ACHN (cell line): ENCODE measurements around the gene PDLIM4.

Experiments used
- DNase-seq: peaks from one replicate; pipeline ENCODE4 v3.0.0-alpha.2; 2015
- in situ Hi-C: cut with HindIII; loops from 2 replicates; pipeline ENCODE4 v1.10.0; 2017; ENCODE audit warnings: low sequenced_read_pairs, low pct_ligation_motif_present, low pct_unique_long_range_greater_than_20kb

Gene PDLIM4

DNA sequence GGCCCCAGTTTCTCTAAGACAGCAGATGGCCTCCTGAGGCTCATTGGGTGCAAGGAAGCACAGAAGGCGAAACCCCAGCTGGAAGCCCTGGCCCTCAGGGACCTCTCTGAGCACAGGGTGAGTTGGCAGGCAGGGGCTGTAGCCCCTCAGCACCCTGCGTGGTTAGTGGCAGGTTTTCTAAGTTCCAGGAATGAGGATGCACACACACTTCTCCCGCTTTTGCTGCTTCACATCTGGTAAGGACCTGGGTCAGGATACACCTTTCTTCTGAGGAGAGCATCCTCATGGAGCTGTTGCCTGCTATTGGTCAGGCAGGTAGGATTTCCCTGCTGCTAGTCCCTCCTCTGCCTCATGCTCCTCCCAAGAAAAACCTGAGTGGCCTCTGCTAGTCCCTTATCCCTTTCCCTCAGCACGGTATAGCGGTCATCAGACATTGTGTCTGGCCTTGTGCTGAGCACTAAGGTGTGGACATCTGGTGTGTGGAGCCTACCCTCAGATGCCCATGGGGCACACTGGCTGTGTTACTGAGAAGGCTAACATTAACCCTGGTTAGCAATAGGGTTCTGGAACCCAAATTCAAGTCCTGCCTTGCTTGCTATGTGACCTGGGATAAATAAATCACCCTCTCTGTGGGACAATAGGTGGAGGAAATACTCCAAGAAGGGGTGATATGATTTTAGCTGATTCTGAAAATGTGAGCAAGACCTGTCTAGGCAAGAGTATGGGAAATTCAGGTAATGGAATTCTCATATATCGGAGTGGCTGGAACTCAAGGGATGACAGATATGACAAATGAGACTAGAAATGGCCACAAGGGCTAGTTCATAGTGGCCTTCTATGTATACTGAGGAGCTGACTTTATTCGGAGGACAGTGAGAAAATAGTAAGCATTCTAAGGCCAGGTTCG is 38.3 kb downstream of the PDLIM4 start:
- no peak for DNase-seq
- in situ Hi-C loops = no loop called here

DNA sequence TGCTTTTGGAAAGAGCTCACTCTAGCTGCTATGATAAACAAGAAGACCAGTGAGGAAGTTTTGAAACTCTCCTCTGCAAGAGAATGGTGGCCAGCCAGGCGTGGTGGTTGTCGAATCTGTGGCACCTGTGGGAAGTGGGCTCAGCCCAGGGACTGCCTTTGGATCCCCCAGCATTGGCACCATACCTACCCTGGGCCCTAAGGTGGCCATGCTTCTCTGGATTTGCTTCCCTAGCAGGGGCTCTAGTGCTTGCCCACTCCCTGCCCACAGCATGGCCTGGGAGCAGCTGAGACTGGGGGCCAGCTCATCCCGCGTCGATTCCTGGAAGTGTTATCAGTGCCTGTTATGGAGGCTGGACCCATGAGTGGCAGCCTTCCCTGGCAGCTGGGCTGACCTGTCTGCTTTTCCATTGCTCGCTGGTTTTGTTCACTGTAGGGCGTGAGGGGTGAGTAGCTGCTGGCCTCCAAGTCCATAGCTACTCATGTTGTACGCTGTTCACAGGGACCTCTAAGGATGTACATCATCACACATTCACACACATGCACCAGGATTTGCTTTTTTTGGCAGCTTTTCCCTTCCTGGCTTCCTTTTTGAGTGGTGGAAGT is 39.0 kb downstream of the PDLIM4 start:
- DNase-seq = no peak
- in situ Hi-C loops = no loop called here

DNA sequence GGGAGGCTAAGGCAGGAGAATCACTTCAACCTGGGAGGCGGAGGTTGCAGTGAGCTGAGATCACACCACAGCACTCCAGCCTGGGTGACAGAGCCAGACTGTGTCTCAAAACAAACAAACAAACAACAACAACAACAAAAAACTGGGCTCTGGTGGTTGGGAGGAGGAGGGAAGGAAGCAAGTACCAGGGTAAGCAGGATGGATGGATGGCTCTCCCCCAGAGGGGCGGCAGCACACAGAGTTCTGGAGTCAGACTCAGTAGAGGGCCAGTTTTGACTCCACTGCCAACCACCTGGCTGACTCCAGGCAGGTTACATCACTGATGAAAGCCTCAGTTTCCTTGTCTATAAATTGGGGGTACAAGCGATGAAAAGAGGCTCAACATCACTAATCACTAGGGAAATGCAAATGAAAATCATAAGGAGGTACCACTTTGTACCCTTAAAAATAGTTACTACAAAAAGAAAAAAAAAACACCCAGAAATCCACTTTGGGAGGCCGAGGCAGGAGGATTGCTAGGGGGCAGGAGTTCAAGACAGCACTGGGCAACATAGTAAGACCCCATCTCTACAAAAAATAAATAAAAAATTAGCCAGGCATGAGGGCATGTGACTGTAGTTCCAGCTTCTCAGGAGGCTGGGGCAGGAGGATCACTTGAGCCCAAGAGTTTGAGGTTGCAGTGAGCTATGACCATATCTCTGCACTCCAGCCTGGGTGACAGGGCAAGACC is 39.9 kb downstream of the PDLIM4 start:
- in situ Hi-C loops = no loop called here
- DNase-seq = no peak

DNA sequence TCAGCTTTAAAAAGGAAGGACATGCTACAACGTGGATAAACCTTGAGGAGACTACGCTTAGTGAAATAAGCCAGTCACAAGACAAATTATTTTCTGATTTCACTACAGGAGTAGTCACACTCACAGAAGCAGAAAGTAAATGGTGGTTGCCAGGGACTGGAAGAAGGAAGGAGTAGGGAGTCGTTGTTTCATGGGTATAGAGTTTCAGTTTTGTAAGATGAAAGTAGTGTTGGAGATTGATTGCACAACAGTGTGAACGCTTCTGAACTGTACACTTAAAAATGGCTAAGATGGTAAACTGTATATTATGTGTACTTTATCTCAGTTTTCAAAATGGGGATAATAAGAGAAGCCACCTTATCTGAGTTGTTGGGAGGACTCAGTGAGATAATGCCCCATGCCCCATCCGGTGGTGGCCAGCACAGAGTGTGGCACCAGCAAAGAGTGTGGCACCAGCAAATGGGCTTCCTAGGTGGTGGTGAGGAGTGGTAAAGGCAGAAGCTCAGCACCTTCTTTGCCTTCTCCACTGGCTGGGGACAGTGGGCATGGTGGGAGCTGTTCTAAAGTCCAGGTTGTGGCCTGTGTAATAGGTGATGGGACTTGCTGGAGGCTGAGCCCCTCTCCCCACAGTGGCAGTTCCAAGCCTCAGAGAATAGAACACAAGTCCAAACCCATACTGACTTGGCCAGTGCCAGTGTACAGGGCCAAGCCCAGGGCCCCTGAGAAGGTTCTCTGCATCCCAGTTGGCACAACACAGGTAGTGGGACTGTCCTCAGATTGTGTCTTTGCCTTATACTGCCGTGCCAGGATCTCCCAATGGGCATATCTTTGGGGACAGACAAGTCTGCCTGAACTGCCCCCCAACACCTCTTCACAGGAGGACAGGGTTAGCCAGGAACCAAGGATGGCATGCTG is 41.1 kb downstream of the PDLIM4 start:
- in situ Hi-C loops = no loop called here
- DNase-seq = no peak

DNA sequence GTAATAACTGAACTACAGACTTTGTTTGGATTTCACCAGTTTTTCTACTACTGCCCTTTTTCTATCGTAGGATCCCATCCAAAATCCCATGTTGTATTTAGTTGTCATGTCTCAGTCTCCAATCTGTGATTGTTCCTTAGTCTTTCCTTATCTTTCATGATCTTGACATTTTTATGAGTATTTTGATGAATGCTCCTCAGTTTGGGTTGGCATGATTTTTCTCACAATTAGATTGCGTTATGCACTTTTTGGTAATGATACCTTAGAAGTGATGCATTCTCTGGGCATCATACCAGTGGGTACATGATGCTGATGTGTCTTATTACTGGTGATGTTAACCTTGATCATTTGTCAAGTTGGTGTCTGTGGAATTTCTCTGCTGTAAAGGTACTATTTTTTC is 42.4 kb downstream of the PDLIM4 start:
- in situ Hi-C loops = no loop called here
- no peak for DNase-seq

DNA sequence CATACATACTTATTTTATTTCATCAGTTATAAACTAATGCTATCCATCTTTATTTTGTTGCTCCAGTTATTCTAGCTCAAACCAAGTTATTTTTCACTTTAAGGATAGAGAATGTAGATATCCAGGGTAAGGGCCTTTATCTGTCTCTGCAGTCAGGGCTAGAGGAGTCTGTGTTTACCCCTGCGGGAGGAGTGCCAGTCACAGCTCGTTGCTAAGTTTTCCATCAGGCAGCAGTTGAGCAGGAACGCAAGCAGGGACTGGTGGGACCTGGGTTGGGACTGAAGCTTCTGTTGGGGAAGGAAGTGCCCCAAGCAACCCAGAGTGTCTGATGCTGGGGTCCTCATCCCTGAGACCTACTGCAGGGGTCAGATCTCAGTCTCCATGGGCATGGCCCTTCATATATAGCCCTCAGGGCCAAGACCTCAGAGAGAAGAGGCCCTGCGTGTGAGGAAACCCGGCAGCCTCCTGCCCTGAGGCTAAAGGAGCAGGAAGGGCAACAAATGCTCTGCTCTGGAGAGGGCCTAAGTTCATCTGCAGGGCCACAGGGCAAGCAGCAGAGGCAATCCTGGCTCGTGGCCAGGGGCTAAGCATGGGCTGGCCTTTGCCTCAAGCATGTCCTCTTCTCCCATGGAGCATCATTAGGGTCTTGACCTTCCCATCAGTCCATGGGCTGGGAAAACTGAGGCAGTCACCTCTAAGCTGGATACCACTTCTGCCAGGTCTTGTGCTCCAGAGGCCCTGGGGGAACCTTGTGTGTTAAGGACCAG is 43.3 kb downstream of the PDLIM4 start:
- in situ Hi-C loops = no loop called here
- no peak for DNase-seq

DNA sequence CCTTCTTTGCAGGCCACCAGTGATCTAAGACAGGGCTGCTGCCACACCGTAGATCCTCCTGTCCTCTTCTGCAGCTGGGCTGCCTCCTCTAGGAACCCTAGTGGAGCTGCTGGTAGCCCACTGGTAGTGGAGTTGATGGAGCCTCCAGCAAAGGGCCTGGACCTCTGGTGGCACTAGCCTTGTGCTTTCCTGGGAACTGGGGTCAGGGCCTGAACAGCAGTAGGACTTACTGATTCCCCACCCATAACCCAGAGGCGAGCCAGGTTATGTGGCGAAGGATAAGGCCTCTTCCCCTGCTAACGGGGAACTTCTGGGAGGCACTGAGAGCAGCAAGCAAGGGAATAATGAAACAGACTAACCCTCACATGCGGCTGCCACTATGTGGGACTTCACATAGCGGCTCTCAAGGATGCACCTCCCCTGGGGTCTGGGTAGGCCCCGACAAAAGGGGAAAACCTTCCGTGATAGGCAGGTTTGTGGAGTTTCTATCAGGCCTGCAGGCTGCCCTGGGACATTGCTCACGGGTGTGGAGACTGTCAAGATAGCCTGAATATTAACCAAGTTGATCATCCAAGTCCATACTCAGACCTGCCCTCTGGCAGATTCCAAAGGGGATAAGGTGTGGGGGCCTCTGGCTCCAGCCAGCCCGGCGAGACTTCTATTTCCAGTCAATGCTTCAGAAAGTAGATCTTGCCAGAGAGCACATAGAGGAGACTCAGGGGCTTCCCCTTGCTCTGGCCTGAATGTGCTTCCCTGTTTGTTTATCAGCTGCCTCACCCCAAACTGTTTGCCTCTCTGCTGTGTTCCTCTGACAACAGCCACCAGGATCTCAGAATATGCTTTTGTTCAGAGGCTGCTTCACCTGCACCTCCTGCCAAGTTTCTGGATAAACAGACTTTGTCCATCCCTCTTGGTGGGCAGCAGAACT is 44.1 kb downstream of the PDLIM4 start:
- in situ Hi-C loops = no loop called here
- DNase-seq = no peak

DNA sequence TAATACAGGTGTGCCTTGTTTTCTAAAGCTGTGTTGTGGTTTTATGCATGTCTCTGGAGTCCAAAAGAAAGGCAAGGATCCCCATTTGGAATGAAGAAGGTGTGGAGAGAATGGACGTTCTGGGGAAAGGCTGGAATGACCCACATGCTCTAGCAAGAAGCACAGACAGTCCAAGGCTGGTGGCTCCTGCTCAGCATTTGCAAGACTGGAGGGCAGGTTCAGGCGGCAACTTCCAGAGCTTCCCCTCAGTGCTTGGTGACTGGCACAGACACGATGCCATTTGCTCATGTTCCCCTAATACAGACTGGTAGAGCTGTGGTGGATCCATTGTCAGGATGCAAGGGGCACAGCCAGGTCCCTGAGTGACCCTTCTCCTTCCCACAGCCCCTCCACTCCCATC is 44.9 kb downstream of the PDLIM4 start:
- DNase-seq = no peak
- in situ Hi-C loops = no loop called here

DNA sequence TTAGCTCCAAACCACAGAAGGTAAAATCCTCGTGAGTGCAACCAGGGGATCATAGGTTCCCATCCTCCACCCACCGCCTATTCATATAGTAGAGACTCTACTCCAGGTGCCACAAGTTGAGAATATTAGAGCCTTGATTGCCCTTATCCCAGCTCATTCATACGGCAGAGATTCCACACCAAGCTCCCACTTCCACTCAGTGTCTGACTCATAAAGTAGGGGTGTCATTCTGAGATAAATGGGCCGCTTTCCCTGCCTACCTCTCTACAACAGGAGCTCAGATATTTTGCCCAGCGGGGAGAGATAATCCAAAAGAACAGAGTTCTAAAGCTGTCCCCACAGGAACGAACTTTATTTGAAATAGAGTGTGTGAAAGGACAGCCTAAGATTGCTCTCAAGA is 46.1 kb downstream of the PDLIM4 start:
- DNase-seq = no peak
- in situ Hi-C loops = no loop called here

DNA sequence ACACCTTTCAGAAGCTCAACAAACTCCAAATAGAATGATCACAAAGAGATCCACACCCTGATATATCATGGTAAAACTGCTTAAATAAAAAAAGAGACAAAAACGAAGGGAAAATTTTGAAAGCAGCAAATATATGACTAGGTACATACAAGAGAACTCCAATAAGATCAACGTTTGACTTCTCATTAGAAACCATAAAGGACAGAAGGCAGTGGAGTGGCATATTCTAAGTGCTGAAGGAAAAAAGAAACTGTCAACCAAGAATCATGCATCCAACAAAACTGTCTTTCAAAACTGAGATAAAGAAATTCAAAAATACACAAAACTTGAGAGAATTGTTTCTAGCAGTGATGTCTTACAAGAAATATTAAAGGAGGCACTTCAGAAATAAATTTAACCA is 47.9 kb downstream of the PDLIM4 start:
- in situ Hi-C loops = no loop called here
- no peak for DNase-seq

DNA sequence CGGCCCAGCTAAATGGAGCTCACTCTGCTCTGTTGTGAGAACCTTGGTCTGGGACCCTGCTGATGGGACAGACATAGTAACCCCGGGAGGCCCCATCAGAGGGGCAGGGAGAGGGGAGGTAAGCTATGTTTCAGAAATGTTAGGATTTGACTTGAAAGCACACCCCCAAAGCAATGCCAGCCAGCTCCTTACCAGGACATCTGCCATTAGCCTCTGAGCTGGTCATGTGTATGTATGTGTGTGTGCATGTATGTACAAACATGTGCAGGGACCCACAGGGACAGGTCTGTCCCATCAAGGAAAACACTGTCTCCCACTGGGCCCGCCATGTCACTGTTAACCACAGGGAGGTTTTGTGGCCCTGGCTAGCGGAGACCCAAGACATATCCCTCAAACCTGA is 51.2 kb downstream of the PDLIM4 start:
- in situ Hi-C loops = no loop called here
- DNase-seq = no peak

DNA sequence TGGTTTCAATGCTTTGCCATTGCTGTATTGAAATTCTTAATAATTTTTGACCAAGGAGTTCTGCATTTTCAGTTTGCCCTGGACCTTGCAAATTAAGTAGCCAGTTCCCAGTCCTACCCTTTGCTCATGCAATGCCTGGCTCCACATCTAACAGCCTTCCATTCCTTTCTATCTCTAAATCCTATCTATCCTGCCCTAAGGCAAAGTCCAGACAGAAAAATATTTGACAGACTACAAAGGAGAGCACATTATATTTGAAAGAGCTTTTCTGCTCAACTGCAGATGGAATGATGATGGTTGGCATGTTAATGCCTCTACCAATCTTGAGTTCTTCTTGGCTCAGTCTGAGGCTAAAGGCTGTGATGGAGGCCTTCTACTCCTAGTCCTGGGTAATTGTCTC is 52.2 kb downstream of the PDLIM4 start:
- DNase-seq = no peak
- in situ Hi-C loops = no loop called here

DNA sequence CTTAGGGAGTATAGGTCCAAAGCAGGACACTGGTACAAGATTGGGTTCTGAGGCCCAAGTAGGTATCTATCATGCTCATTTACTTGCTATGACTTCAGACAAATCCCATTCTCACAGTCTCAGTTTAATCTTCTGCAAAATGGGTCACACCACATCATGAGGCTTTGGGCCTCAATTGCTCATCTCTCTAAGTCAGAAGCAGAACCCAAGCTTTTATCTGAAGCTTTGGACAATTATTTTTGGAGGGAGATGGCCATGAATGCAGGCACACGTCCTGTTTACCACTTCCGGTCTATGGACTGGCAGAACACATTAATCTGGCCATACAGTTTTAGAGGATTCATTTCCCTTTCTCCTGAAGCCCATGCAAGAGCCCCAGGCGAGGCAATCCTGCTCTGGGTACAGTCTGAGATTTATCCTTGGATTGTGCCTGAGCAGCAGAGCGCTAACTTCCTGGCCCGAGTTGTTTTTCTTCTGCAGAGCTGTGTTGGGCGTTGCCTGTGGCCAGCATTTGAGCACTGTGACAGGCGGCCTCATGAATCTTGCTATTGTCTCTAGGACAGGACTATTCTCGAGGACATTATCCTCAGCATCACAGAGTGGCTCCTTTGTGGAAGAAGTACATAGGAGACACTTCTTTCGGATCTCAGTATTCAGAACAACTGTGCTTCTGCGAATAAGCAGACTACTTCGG is 52.8 kb downstream of the PDLIM4 start:
- no peak for DNase-seq
- in situ Hi-C loops = no loop called here

DNA sequence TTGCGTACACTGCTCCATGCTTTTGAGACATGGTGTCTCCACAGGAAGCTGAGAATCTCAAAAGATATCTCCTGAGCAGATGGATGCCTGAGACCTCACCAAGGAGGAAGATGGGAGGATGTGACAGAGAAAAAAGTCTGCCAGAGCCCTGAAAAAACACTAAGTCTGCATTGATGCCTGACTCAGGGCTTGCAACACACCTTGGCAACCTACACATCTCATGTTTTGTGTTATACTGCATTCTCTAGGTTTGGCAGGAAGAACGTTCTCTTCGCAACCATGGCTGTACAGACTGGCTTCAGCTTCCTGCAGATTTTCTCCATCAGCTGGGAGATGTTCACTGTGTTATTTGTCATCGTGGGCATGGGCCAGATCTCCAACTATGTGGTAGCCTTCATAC is 55.9 kb downstream of the PDLIM4 start:
- DNase-seq = no peak
- in situ Hi-C loops = no loop called here

DNA sequence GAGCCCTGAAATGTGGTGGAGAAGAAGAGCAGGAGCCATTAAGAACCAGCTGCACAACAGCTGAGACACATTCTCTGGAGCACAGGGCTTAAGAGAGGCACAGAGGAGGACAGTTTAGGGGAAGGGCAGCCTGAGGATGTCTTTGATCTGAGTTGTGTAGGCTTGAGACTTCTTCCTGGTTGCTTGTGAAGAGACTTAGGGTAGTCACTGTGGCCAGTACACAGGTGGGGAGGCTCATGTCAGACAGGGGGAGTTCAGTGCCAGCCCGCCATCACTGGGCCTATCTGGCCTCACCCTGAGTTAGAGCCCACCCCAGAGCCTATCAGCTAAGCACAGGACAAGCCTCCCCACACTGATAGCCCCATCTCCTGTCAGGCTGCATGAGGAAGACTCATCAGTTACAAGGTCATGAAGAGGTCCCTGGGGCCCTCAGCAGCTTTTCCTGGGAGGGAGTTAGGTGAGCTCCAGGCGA is 56.5 kb downstream of the PDLIM4 start:
- in situ Hi-C loops = no loop called here
- no peak for DNase-seq

DNA sequence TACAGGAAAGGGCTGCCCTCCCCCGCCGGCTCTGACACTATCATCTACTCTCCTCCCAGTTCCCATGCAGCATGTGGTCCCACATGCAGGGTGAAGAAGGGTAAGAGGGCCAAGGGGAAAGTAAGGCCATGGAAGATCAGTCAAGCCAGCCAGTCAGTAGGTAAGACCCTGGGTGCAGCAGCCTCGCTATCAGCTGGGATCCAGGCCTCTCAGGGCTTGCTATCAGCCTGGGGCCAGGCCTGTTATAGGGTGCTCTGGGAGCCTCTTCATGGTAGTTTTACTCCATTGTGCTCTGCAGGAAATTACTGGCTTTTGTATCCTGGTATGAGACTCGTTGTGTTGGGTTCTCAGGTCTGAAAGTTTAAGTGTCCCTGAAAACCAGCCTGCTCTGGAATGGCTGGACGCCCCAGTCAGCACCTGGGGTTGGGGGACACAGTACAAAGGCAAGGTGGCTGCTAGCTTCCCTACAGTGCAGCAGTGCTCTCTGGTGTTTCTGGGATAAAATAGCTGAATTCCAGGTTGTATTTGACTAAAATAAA is 58.1 kb downstream of the PDLIM4 start:
- in situ Hi-C loops = no loop called here
- DNase-seq = no peak
